OCI-LY1 (cell line): ENCODE measurements around the gene ASF1A.

Experiments used
- H2AFZ ChIP-seq: fragments of 200-600 bp; sonication (generic), shearing (Covaris generic); 2 replicates; pipeline ENCODE4 v1.6.0; 2014; ENCODE audit warnings: antibody characterized with exemption, mild to moderate bottlenecking, low read length
- H3F3A ChIP-seq: fragments of 200-600 bp; sonication (generic), shearing (Covaris generic); 2 replicates; pipeline ENCODE4 v1.6.0; 2014; ENCODE audit warnings: mild to moderate bottlenecking, antibody characterized with exemption, low read length, moderate library complexity; ENCODE audit not compliant: insufficient read depth
- H3K27ac ChIP-seq: fragments of 200-600 bp; sonication (generic); 2 replicates; pipeline ENCODE4 v1.5.1; 2014; ENCODE audit warnings: low read length, mixed run types, mild to moderate bottlenecking, low read depth; ENCODE audit not compliant: poor library complexity, severe bottlenecking
- H3K27me3 ChIP-seq: fragments of 200-600 bp; sonication (generic); 2 replicates; pipeline ENCODE4 v1.6.0; 2014; ENCODE audit warnings: antibody characterized with exemption, mild to moderate bottlenecking, low read length, moderate library complexity; ENCODE audit not compliant: insufficient read depth
- H3K36me3 ChIP-seq: fragments of 200-600 bp; sonication (generic); 2 replicates; pipeline ENCODE4 v1.6.1; 2014; ENCODE audit warnings: mild to moderate bottlenecking, antibody characterized with exemption, low read length, moderate library complexity, mixed read lengths; ENCODE audit not compliant: insufficient read depth
- H3K4me1 ChIP-seq: fragments of 200-600 bp; sonication (generic); 2 replicates; pipeline ENCODE4 v1.5.1; 2014; ENCODE audit warnings: mild to moderate bottlenecking, low read length, moderate library complexity; ENCODE audit not compliant: insufficient read depth, severe bottlenecking
- H3K4me2 ChIP-seq: fragments of 200-600 bp; sonication (generic), shearing (Covaris generic); 2 replicates; pipeline ENCODE4 v1.6.1; 2014; ENCODE audit warnings: low read length
- H3K4me3 ChIP-seq: fragments of 200-600 bp; sonication (generic); 2 replicates; pipeline ENCODE4 v1.5.1; 2014; ENCODE audit warnings: low read length, low read depth, mild to moderate bottlenecking, mixed read lengths; ENCODE audit not compliant: poor library complexity, severe bottlenecking
- H3K79me2 ChIP-seq: fragments of 200-600 bp; shearing (Covaris generic); 2 replicates; pipeline ENCODE4 v1.6.1; 2016; ENCODE audit warnings: mixed run types, low read length, mixed read lengths; ENCODE audit not compliant: insufficient read depth
- H3K9ac ChIP-seq: fragments of 200-600 bp; sonication (generic), shearing (Covaris generic); 2 replicates; pipeline ENCODE4 v1.6.1; 2014; ENCODE audit warnings: mild to moderate bottlenecking, low read length, mixed read lengths
- H3K9me2 ChIP-seq: fragments of 200-600 bp; sonication (generic), shearing (Covaris generic); 2 replicates; pipeline ENCODE4 v1.6.1; 2014; ENCODE audit warnings: low read depth, mild to moderate bottlenecking, low read length, mixed read lengths
- H3K9me3 ChIP-seq: fragments of 200-600 bp; shearing (Covaris generic); 2 replicates; pipeline ENCODE4 v1.6.1; 2014; ENCODE audit warnings: low read length, mixed read lengths
- H4K20me1 ChIP-seq: fragments of 200-600 bp; sonication (generic), shearing (Covaris generic); 2 replicates; pipeline ENCODE4 v1.6.0; 2016; ENCODE audit warnings: mild to moderate bottlenecking, low read length; ENCODE audit not compliant: insufficient read depth
- CTCF ChIP-seq: fragments of 200-600 bp; sonication (generic), shearing (Covaris generic); IDR thresholded peaks from 2 replicates; pipeline ENCODE4 v1.5.1; 2017; ENCODE audit warnings: mild to moderate bottlenecking, antibody characterized with exemption, low read length, moderate library complexity, mixed read lengths
- EZH2 ChIP-seq: fragments of 200-600 bp; sonication (generic), shearing (Covaris generic); IDR thresholded peaks from 2 replicates; pipeline ENCODE4 v1.8.0; 2017; ENCODE audit warnings: borderline replicate concordance, mixed run types, mild to moderate bottlenecking, antibody characterized with exemption, low read length, moderate library complexity, mixed read lengths

Gene ASF1A

DNA sequence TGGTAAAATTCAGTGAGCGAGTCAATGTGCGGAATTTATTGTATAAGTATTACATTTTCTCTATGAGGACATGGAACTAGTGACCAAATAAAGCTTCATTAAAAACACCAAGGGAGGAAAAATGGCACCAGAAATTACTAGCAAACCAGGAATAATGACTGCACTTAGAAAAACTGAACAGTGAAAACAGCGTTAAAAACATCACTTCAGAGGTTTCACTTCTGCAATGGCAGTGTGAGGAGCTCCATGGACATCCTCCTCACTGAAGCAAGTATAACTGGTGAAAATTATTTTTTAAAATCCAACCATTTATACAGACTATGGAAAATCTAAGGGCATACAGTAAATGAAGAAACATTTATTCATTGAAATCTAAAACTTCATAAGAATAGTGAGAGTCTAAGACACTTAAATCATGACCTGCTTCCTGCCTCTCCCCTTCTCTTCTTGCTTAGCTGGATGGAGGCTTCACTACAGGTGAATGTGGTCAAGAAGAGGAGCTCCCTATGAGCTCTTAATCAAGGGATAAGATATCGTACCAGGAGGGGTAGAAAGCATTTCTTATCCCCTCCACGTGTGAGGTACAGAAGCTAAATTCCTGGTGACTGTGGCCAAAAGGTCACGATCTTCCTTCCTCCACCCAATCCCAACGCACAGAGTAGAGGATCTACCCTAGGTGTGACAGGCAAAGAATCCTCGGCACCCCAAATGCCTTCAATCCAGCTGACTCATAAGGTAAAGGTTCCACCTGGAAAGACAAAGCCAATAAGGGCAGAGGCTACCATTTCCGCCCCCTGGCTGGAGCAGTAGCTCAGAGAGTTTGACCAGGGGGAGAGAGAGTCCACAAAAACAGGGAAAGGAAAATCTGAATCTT lies 12.3 kb upstream of the ASF1A start:
- peaks cover 64% of the 10 kb centered on the region for H3K4me1 ChIP-seq
- peak overlapping the region; percentile 67 for H3K4me2 ChIP-seq
- H3K36me3 ChIP-seq, result no peaks in the 10 kb centered on the region; the same call in 1 of the 2 replicates
- peak overlapping the region; percentile 80 for H3K27ac ChIP-seq
- TF ChIP-seq CTCF, result no peak
- no peak for TF ChIP-seq EZH2
- H3K27me3 ChIP-seq, result no peaks in the 10 kb centered on the region
- no peaks in the 10 kb centered on the region for H3K9me3 ChIP-seq
- no peaks in the 10 kb centered on the region for H4K20me1 ChIP-seq
- H3K79me2 ChIP-seq, result peaks cover 59% of the 10 kb centered on the region
- H3F3A ChIP-seq, result no peaks in the 10 kb centered on the region
- H2AFZ ChIP-seq, result no peak overlapping the region
- H3K9ac ChIP-seq, result peak overlapping the region; percentile 36; the same call in 1 of the 2 replicates
- no peaks in the 10 kb centered on the region for H3K9me2 ChIP-seq
- H3K4me3 ChIP-seq, result peak overlapping the region; percentile 27

- Histone ChIP-seq H3K9ac (peak overlapping the region; percentile 36; the same call in 1 of the 2 replicates), H4K20me1 (no peaks in the 10 kb centered on the region), H3K9me2 (no peaks in the 10 kb centered on the region), H3K4me3 (peak overlapping the region; percentile 27), H3K4me1 (peaks cover 65% of the 10 kb centered on the region), H3K36me3 (no peaks in the 10 kb centered on the region), H3K27ac (peak overlapping the region; percentile 80), H3K4me2 (peak overlapping the region; percentile 67), H3F3A (no peaks in the 10 kb centered on the region), H3K27me3 (no peaks in the 10 kb centered on the region), H3K9me3 (no peaks in the 10 kb centered on the region), H2AFZ (no peak overlapping the region), H3K79me2 (peaks cover 61% of the 10 kb centered on the region)
- no peak for TF ChIP-seq CTCF
- TF ChIP-seq EZH2, result no peak
Measured at GRCh38 chr6:118882314-118882905, 11.5 kb upstream of the ASF1A start.

GRCh38 chr6:118886641-118887040 lies 7.3 kb upstream of the ASF1A start:
- no peaks in the 10 kb centered on the region; the same call in 1 of the 2 replicates for H3K36me3 ChIP-seq
- no peaks in the 10 kb centered on the region for H4K20me1 ChIP-seq
- no peak for TF ChIP-seq CTCF
- TF ChIP-seq EZH2, result no peak
- peak overlapping the region; percentile 65 for H3K27ac ChIP-seq
- H3K4me1 ChIP-seq, result peaks cover 76% of the 10 kb centered on the region
- no peak overlapping the region for H3K4me3 ChIP-seq
- H3K9me3 ChIP-seq, result no peaks in the 10 kb centered on the region
- H3K4me2 ChIP-seq, result peak overlapping the region; percentile 37; the same call in 1 of the 2 replicates
- no peaks in the 10 kb centered on the region for H3F3A ChIP-seq
- no peaks in the 10 kb centered on the region for H3K9me2 ChIP-seq
- H3K79me2 ChIP-seq, result peaks cover 78% of the 10 kb centered on the region
- H3K9ac ChIP-seq, result no peak overlapping the region
- H3K27me3 ChIP-seq, result no peaks in the 10 kb centered on the region
- no peak overlapping the region for H2AFZ ChIP-seq
